Keratinocyte (primary cell): Measurements from ENCODE around the gene ANO9. TPM values are rescaled to one million over a fixed set of nuclear protein-coding genes. Genes with fewer than 3 reads are reported as not detected.

Experiments
- DNase-seq: peaks from one replicate; pipeline ENCODE4 v3.0.0-alpha.2; 2011; ENCODE audit warnings: low read depth, missing footprints, low spot score
- FAIRE-seq: peaks from 2 replicates; lab custom pipeline; 2011; peaks lifted over from hg19 to GRCh38; lab: Jason Lieb, UNC
- H2AFZ ChIP-seq: 2 replicates; pipeline ENCODE4 v1.6.0; 2012; ENCODE audit warnings: low read length, control low read depth, inconsistent platforms; ENCODE audit not compliant: control insufficient read depth
- H3K27ac ChIP-seq: 2 replicates; pipeline ENCODE4 v1.5.1; 2011; ENCODE audit warnings: low read length; ENCODE audit not compliant: control insufficient read depth, insufficient read depth
- H3K27me3 ChIP-seq: 3 replicates; pipeline ENCODE4 v1.6.0; 2011; ENCODE audit warnings: low read length; ENCODE audit not compliant: control insufficient read depth, insufficient read depth; ENCODE audit errors: extremely low read depth
- H3K36me3 ChIP-seq, 2 experiments: 2 replicates in 1 of 2; 3 replicates in 1 of 2; pipeline ENCODE4 v1.5.1; 2011; ENCODE audit warnings: low read length in 2 of 2, mild to moderate bottlenecking in 1 of 2; ENCODE audit not compliant: control insufficient read depth in 2 of 2, insufficient read depth in 2 of 2; ENCODE audit errors: extremely low read depth in 1 of 2
- H3K4me1 ChIP-seq: 3 replicates; pipeline ENCODE4 v1.5.1; 2011; ENCODE audit warnings: low read length; ENCODE audit not compliant: control insufficient read depth, insufficient read depth; ENCODE audit errors: extremely low read depth
- H3K4me2 ChIP-seq: 3 replicates; pipeline ENCODE4 v1.6.0; 2011; ENCODE audit warnings: low read depth, low read length; ENCODE audit not compliant: control insufficient read depth, insufficient read depth; ENCODE audit errors: extremely low read depth
- H3K4me3 ChIP-seq, 3 experiments: fragments of 200-600 bp in 1 of 3; sonication (generic) in 1 of 3; 2 replicates in 2 of 3; 3 replicates in 1 of 3; pipeline ENCODE4 v1.5.1; 2011 to 2016; ENCODE audit warnings: low read length in 3 of 3, mild to moderate bottlenecking in 3 of 3, control low read depth in 2 of 3, inconsistent platforms in 1 of 3, low read depth in 1 of 3, mixed read lengths in 1 of 3, mixed run types in 1 of 3, moderate library complexity in 1 of 3; ENCODE audit not compliant: control insufficient read depth in 2 of 3, insufficient read depth in 2 of 3; ENCODE audit errors: extremely low read depth in 1 of 3
- H3K79me2 ChIP-seq: 2 replicates; pipeline ENCODE4 v1.6.0; 2012; ENCODE audit warnings: low read length; ENCODE audit not compliant: control insufficient read depth, insufficient read depth
- H3K9ac ChIP-seq: 3 replicates; pipeline ENCODE4 v1.6.0; 2011; ENCODE audit warnings: low read length; ENCODE audit not compliant: control insufficient read depth, insufficient read depth; ENCODE audit errors: extremely low read depth
- H3K9me1 ChIP-seq: 3 replicates; pipeline ENCODE4 v1.6.0; 2011; ENCODE audit warnings: low read length; ENCODE audit not compliant: control insufficient read depth, insufficient read depth; ENCODE audit errors: extremely low read depth
- H3K9me3 ChIP-seq: 2 replicates; pipeline ENCODE4 v1.5.1; 2012; ENCODE audit warnings: low read depth, low read length; ENCODE audit not compliant: control insufficient read depth
- H4K20me1 ChIP-seq: 3 replicates; pipeline ENCODE4 v1.6.0; 2011; ENCODE audit warnings: low read length; ENCODE audit not compliant: control insufficient read depth, insufficient read depth; ENCODE audit errors: extremely low read depth
- EZH2 ChIP-seq: IDR thresholded peaks from one replicate; pipeline ENCODE4 v1.6.1; 2012; ENCODE audit warnings: inconsistent platforms, mild to moderate bottlenecking, low read length, moderate library complexity
- dilution Hi-C: fragments of 300-500 bp; cut with MboI; formaldehyde crosslinking; loops from one replicate; pipeline ENCODE4 v1.7.0; 2020; ENCODE audit warnings: low sequenced_read_pairs; ENCODE audit not compliant: extremely low pct_ligation_motif_present
- polyA plus RNA-seq, 5 experiments: library from polyadenylated mRNA; depleted of rRNA in 3 of 5; stranded (reverse) in 3 of 5; stranded (forward) in 1 of 5; unstranded in 1 of 5; fragments of >200 nt; gene quantifications; 1 replicate in 1 of 5; 2 replicates in 3 of 5; 3 replicates in 1 of 5; pipeline versions ENCODE4 v1.2.1 to v1.2.3, GENCODE V29; 2011 to 2012; ENCODE audit warnings: missing spikeins in 2 of 5, low read depth in 1 of 5, low replicate concordance in 1 of 5
- TF ChIP-seq, protein P1 (sequence below), 3 experiments: IDR thresholded peaks in 1 of 3; conservative IDR thresholded peaks in 1 of 3; optimal IDR thresholded peaks in 1 of 3; 2 replicates in 2 of 3; 3 replicates in 1 of 3; pipeline versions ENCODE3 to v1.5.1; 2011; ENCODE audit warnings: low read length in 3 of 3, mild to moderate bottlenecking in 3 of 3, moderate library complexity in 2 of 3, control low read depth in 1 of 3, inconsistent platforms in 1 of 3; ENCODE audit not compliant: insufficient read depth in 2 of 3; ENCODE audit errors: extremely low read depth in 1 of 3

The ANO9 gene
- polyA plus RNA-seq, 1 donor (not counting 4 experiments of a cell fraction or from before 2014, with no cell fraction given), result 16.1 TPM

DNA sequence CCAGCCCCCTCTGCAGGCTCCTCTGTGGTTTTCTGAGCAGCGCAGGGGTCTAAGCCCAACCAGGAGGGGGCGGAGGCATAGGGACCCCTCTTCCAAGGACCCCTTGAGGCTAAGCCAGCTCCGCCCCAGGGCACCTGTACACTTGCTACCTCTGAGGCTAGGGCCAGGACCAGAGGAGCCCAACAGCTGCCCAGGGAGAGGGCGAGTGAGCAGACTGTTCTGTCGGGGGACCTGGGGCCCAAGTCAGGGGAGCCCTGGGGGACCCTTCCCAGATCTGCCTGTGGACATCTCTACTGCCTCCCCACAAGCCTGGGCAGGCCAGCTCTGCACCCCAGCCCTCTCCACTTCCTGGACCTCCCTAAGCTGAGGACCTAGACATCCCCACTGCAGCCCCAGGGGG is 70.8 kb downstream of the ANO9 start:
- no peak overlapping the region for H2AFZ ChIP-seq
- H3K4me2 ChIP-seq, result no peak overlapping the region
- peaks cover 9% of the 10 kb centered on the region for H3K4me1 ChIP-seq
- H3K9me3 ChIP-seq, result no peaks in the 10 kb centered on the region
- no peaks in the 10 kb centered on the region for H3K79me2 ChIP-seq
- no peaks in the 10 kb centered on the region for H3K9me1 ChIP-seq
- no peak for TF ChIP-seq EZH2
- TF ChIP-seq, protein P1, sequence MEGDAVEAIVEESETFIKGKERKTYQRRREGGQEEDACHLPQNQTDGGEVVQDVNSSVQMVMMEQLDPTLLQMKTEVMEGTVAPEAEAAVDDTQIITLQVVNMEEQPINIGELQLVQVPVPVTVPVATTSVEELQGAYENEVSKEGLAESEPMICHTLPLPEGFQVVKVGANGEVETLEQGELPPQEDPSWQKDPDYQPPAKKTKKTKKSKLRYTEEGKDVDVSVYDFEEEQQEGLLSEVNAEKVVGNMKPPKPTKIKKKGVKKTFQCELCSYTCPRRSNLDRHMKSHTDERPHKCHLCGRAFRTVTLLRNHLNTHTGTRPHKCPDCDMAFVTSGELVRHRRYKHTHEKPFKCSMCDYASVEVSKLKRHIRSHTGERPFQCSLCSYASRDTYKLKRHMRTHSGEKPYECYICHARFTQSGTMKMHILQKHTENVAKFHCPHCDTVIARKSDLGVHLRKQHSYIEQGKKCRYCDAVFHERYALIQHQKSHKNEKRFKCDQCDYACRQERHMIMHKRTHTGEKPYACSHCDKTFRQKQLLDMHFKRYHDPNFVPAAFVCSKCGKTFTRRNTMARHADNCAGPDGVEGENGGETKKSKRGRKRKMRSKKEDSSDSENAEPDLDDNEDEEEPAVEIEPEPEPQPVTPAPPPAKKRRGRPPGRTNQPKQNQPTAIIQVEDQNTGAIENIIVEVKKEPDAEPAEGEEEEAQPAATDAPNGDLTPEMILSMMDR (optimal IDR thresholded peaks at IDR 0.05 in 1 of 3, IDR thresholded peaks at IDR 0.05 in 1 of 3, conservative IDR thresholded peaks at IDR 0.05 in 1 of 3; ENCODE audit: extremely low read depth in 1 of 3, insufficient read depth in 2 of 3, low read length in 3 of 3), result no peak
- no peak overlapping the region for H3K9ac ChIP-seq
- FAIRE-seq, result no peak
- peaks cover 52% of the 10 kb centered on the region for H3K27me3 ChIP-seq
- H3K27ac ChIP-seq, result no peak overlapping the region
- peaks cover 0 to 3% of the 10 kb centered on the region in 2 experiments for H3K36me3 ChIP-seq
- H4K20me1 ChIP-seq, result no peaks in the 10 kb centered on the region
- dilution Hi-C loops, result no loop called here
- no peak overlapping the region for H3K4me3 ChIP-seq
- DNase-seq, result no peak

- peaks cover 0 to 3% of the 10 kb centered on the region in 2 experiments for H3K36me3 ChIP-seq
- H2AFZ ChIP-seq, result no peak overlapping the region
- H3K9ac ChIP-seq, result peak overlapping the region; percentile 47
- FAIRE-seq, result no peak
- H4K20me1 ChIP-seq, result no peaks in the 10 kb centered on the region
- peak overlapping the region; percentile 56 for H3K4me2 ChIP-seq
- H3K4me3 ChIP-seq, result peak overlapping the region; percentile 34 to 58 (median 54)
- no peaks in the 10 kb centered on the region for H3K9me3 ChIP-seq
- dilution Hi-C loops, result no loop called here
- peaks cover 9% of the 10 kb centered on the region for H3K4me1 ChIP-seq
- DNase-seq, result no peak
- H3K79me2 ChIP-seq, result no peaks in the 10 kb centered on the region
- no peak overlapping the region for H3K27ac ChIP-seq
- TF ChIP-seq, protein P1 (optimal IDR thresholded peaks at IDR 0.05 in 1 of 3, IDR thresholded peaks at IDR 0.05 in 1 of 3, conservative IDR thresholded peaks at IDR 0.05 in 1 of 3; ENCODE audit: extremely low read depth in 1 of 3, insufficient read depth in 2 of 3, low read length in 3 of 3), result no peak
- peak; percentile 54 for TF ChIP-seq EZH2
- H3K27me3 ChIP-seq, result peaks cover 55% of the 10 kb centered on the region
- H3K9me1 ChIP-seq, result no peaks in the 10 kb centered on the region
Observed at GRCh38 chr11:370070-370941, 71.5 kb downstream of the ANO9 start.
